GM12878 (cell line): ENCODE data around the gene TRAM1L1. TPM values are rescaled to one million over a fixed set of nuclear protein-coding genes. Genes with fewer than 3 reads are reported as not detected.

Experiments
- ATAC-seq: fragments of 200-7000 bp; cut with Tn5 transposase; 3 replicates; pipeline ENCODE4 v1.9.1; 2020; ENCODE audit warnings: mild to moderate bottlenecking, moderate library complexity
- BruUV-seq: library from RNA; stranded (reverse); fragments of 400-500 nt; replicated peaks from 2 replicates; lab custom pipeline; 2021; lab: Mats Ljungman, UMichigan
- CTCF ChIA-PET: fragments of 300-600 bp; sonication (Branson Sonifier 250); formaldehyde crosslinking; extraction: SDS; loops from one replicate; lab custom pipeline; 2021; ENCODE audit warnings: inconsistent platforms; lab: Yijun Ruan, JAX
- POLR2A ChIA-PET: fragments of 350-600 bp; formaldehyde crosslinking; extraction: SDS; loops from one replicate; lab custom pipeline; 2021; ENCODE audit warnings: inconsistent platforms; lab: Charles Lee
- RAD21 ChIA-PET: fragments of 300-600 bp; sonication (Branson Sonifier 250); formaldehyde crosslinking; loops from one replicate; lab custom pipeline; 2023; ENCODE audit warnings: antibody characterized with exemption; ENCODE audit not compliant: unreplicated experiment; lab: Charles Lee
- SMC1A ChIA-PET: fragments of 300-600 bp; sonication (Branson Sonifier 250); formaldehyde crosslinking; loops from one replicate; lab custom pipeline; 2023; ENCODE audit not compliant: unreplicated experiment, uncharacterized antibody; lab: Charles Lee
- DNase-seq: peaks from one replicate; pipeline ENCODE4 v3.0.0-alpha.2; 2011; ENCODE audit warnings: low read depth, low spot score
- FAIRE-seq: peaks from 3 replicates; lab custom pipeline; 2011; peaks lifted over from hg19 to GRCh38; lab: Jason Lieb, UNC
- H2AFZ ChIP-seq: 2 replicates; pipeline ENCODE4 v1.6.0; 2011; ENCODE audit warnings: low read depth, low read length, control low read depth; ENCODE audit not compliant: control insufficient read depth
- H3K27ac ChIP-seq: 2 replicates; pipeline ENCODE4 v1.5.1; 2011; ENCODE audit warnings: control low read depth; ENCODE audit not compliant: control insufficient read depth, insufficient read depth
- H3K27me3 ChIP-seq, 2 experiments: replicated peaks in 1 of 2; 2 replicates each; pipeline versions ENCODE4 v1.6.0 to v1.6.1; 2011; ENCODE audit warnings: low read length in 1 of 2; ENCODE audit not compliant: control insufficient read depth in 2 of 2, insufficient read depth in 2 of 2
- H3K36me3 ChIP-seq, 2 experiments: 2 replicates each; pipeline ENCODE4 v1.5.1; 2011; ENCODE audit warnings: low read length in 1 of 2; ENCODE audit not compliant: control insufficient read depth in 2 of 2, insufficient read depth in 2 of 2
- H3K4me1 ChIP-seq: 2 replicates; pipeline ENCODE4 v1.6.1; 2011; ENCODE audit warnings: mild to moderate bottlenecking, low read length, moderate library complexity, mixed read lengths; ENCODE audit not compliant: control insufficient read depth, insufficient read depth
- H3K4me2 ChIP-seq: 2 replicates; pipeline ENCODE4 v1.6.0; 2011; ENCODE audit warnings: control low read depth; ENCODE audit not compliant: control insufficient read depth, insufficient read depth
- H3K4me3 ChIP-seq: fragments of 200-600 bp; sonication (generic); 2 replicates; pipeline ENCODE4 v1.5.1; 2016
- H3K79me2 ChIP-seq: 2 replicates; pipeline ENCODE4 v1.6.0; 2011; ENCODE audit warnings: low read length; ENCODE audit not compliant: control insufficient read depth, insufficient read depth
- H3K9ac ChIP-seq: 2 replicates; pipeline ENCODE4 v1.8.0; 2011; ENCODE audit warnings: low read length, control low read depth, mixed read lengths; ENCODE audit not compliant: control insufficient read depth, insufficient read depth
- H3K9me3 ChIP-seq: replicated peaks from 3 replicates; pipeline ENCODE4 v1.5.1; 2011; ENCODE audit warnings: mild to moderate bottlenecking, low read length; ENCODE audit not compliant: control insufficient read depth, insufficient read depth
- H4K20me1 ChIP-seq: 2 replicates; pipeline ENCODE4 v1.6.0; 2011; ENCODE audit not compliant: control insufficient read depth, insufficient read depth
- CEBPB ChIP-seq, 2 experiments: fragments of 150-350 bp in 1 of 2; IDR thresholded peaks; 2 replicates each; pipeline ENCODE4 v1.6.1; 2012 to 2014; ENCODE audit warnings: low read depth in 2 of 2, low read length in 2 of 2, borderline replicate concordance in 1 of 2, inconsistent platforms in 1 of 2
- CHD2 ChIP-seq: IDR thresholded peaks from 2 replicates; pipeline ENCODE4 v1.6.1; 2011; ENCODE audit warnings: low read depth, low read length, improper control_type of control experiment, borderline replicate concordance
- DPF2 ChIP-seq: fragments of 450-650 bp; IDR thresholded peaks from 2 replicates; pipeline ENCODE4 v1.6.1; 2017; ENCODE audit warnings: mild to moderate bottlenecking
- IRF5 ChIP-seq: fragments of 450-650 bp; IDR thresholded peaks from 2 replicates; pipeline ENCODE4 v1.6.1; 2017; ENCODE audit warnings: borderline replicate concordance
- KDM1A ChIP-seq: fragments of 200-600 bp; sonication (generic); IDR thresholded peaks from 2 replicates; pipeline ENCODE4 v1.6.1; 2016; ENCODE audit warnings: borderline replicate concordance
- MAX ChIP-seq: IDR thresholded peaks from 2 replicates; pipeline ENCODE4 v1.6.1; 2012; ENCODE audit warnings: low read depth, low read length, improper control_type of control experiment
- MEF2A ChIP-seq: IDR thresholded peaks from 2 replicates; pipeline ENCODE4 v1.6.1; 2011; ENCODE audit warnings: low read depth, mild to moderate bottlenecking, low read length, moderate library complexity; ENCODE audit not compliant: insufficient read depth
- NFXL1 ChIP-seq: fragments of 450-650 bp; IDR thresholded peaks from 2 replicates; pipeline ENCODE4 v1.6.1; 2017; ENCODE audit warnings: antibody characterized with exemption, mild to moderate bottlenecking, borderline replicate concordance
- PAX8 ChIP-seq: fragments of 450-650 bp; IDR thresholded peaks from 2 replicates; pipeline ENCODE4 v1.6.1; 2017; ENCODE audit warnings: mild to moderate bottlenecking, moderate library complexity
- SREBF1 ChIP-seq: IDR thresholded peaks from 2 replicates; pipeline ENCODE4 v1.6.1; 2012; ENCODE audit warnings: mild to moderate bottlenecking, low read length
- STAT3 ChIP-seq: IDR thresholded peaks from 2 replicates; pipeline ENCODE4 v1.6.1; 2011; ENCODE audit warnings: low read depth, low read length, improper control_type of control experiment
- TAF1 ChIP-seq: IDR thresholded peaks from 2 replicates; pipeline ENCODE4 v1.6.1; 2011; ENCODE audit warnings: mild to moderate bottlenecking, low read depth, low read length, borderline replicate concordance
- TARDBP ChIP-seq: IDR thresholded peaks from 2 replicates; pipeline ENCODE4 v1.6.1; 2016; ENCODE audit warnings: borderline replicate concordance
- WRNIP1 ChIP-seq: IDR thresholded peaks from 2 replicates; pipeline ENCODE4 v1.6.1; 2011; ENCODE audit warnings: low read depth, low read length, improper control_type of control experiment, borderline replicate concordance
- ZNF24 ChIP-seq: fragments of 450-650 bp; IDR thresholded peaks from 2 replicates; pipeline ENCODE4 v1.6.1; 2017; ENCODE audit warnings: antibody characterized with exemption, mild to moderate bottlenecking
- ZNF274 ChIP-seq: IDR thresholded peaks from one replicate; pipeline ENCODE4 v1.8.0; 2011; ENCODE audit not compliant: insufficient read length, insufficient read depth
- in situ Hi-C: fragments of 300-500 bp; cut with MboI; formaldehyde crosslinking; loops from 9 replicates; pipeline ENCODE4 v1.14.3; 2018; ENCODE audit warnings: mixed read lengths
- intact Hi-C: fragments of 100-400 bp; cut with micrococcal nuclease; formaldehyde crosslinking; loops from one replicate; pipeline ENCODE4 v1.14.2; 2022; ENCODE audit not compliant: unreplicated experiment
- polyA plus RNA-seq, 11 experiments: library from polyadenylated mRNA; depleted of rRNA in 4 of 11; unstranded in 6 of 11; stranded (reverse) in 5 of 11; fragments of >200 nt; fragmentation: Nextera tagmentation in 4 of 11; fragmentation: Illumina TruSeq in 1 of 11; extraction: Ambion mirVana in 4 of 11; extraction: Trizol in 1 of 11; gene quantifications; 1 replicate in 1 of 11; 2 replicates in 10 of 11; pipeline versions ENCODE4 v1.2.1 to v1.2.3, GENCODE V29; 2011 to 2016; ENCODE audit warnings: inconsistent platforms in 2 of 11, missing spikeins in 2 of 11, low read depth in 1 of 11
- total RNA-seq, 4 experiments: library from RNA; depleted of rRNA in 3 of 4; stranded (reverse); fragments of >200 nt in 3 of 4; fragmentation: Illumina TruSeq in 1 of 4; extraction: Trizol in 1 of 4; gene quantifications; 2 replicates each; pipeline versions ENCODE4 v1.2.1 to v1.2.3, GENCODE V29; 2013 to 2021
- TF ChIP-seq, protein P1 (sequence below): IDR thresholded peaks from 2 replicates; pipeline ENCODE4 v1.6.1; 2011; ENCODE audit warnings: borderline replicate concordance, low read depth, mild to moderate bottlenecking, moderate library complexity, mixed read lengths, low read length; ENCODE audit not compliant: insufficient read depth; ENCODE audit errors: extremely low read length
- TF ChIP-seq, protein P2 (sequence below): fragments of 450-650 bp; formaldehyde crosslinking; IDR thresholded peaks from 2 replicates; pipeline ENCODE4 v1.5.0; 2022; ENCODE audit warnings: mild to moderate bottlenecking, missing genetic modification characterization

The TRAM1L1 gene
- total and polyA plus RNA-seq, 10 of the 15 experiments (the other 5 are each of a cell fraction or from before 2014, with no cell fraction given): not detected

- Histone ChIP-seq H3K4me1 (no peaks in the 10 kb centered on the region), H3K27me3 (no peaks in the 10 kb centered on the region), H2AFZ (no peak overlapping the region), H3K9ac (no peak overlapping the region), H3K9me3 (no peaks in the 10 kb centered on the region), H3K4me3 (no peak overlapping the region), H4K20me1 (no peaks in the 10 kb centered on the region), H3K4me2 (no peak overlapping the region), H3K36me3 (no peaks in the 10 kb centered on the region), H3K79me2 (no peaks in the 10 kb centered on the region), H3K27ac (no peak overlapping the region)
- DNase-seq (no peak), FAIRE-seq (no peak), ATAC-seq (no peak)
- in situ Hi-C loops (no loop called here), intact Hi-C loops (no loop called here)
- SMC1A ChIA-PET: no interaction called here
- BruUV-seq: no TSS peak
- RAD21 ChIA-PET: no interaction called here
- CTCF ChIA-PET: interaction anchor here (0.6 kb wide), 1 partner anchor 1058 kb away, joined by 3 read pairs; no protein-coding TSS in a partner anchor
- no peak for TF ChIP-seq SREBF1
- no peak for TF ChIP-seq MAX
- no peak for TF ChIP-seq CEBPB (IDR thresholded peaks at IDR 0.05; ENCODE audit: borderline replicate concordance in 1 of 2, low read depth in 2 of 2, low read length in 2 of 2)
- no peak for TF ChIP-seq WRNIP1
- TF ChIP-seq CHD2: no peak
- TF ChIP-seq, protein P1, sequence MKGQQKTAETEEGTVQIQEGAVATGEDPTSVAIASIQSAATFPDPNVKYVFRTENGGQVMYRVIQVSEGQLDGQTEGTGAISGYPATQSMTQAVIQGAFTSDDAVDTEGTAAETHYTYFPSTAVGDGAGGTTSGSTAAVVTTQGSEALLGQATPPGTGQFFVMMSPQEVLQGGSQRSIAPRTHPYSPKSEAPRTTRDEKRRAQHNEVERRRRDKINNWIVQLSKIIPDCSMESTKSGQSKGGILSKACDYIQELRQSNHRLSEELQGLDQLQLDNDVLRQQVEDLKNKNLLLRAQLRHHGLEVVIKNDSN: no peak
- no peak for TF ChIP-seq PAX8
- TF ChIP-seq KDM1A: no peak
- TF ChIP-seq IRF5: no peak
- TF ChIP-seq TARDBP: no peak
- TF ChIP-seq DPF2: no peak
- no peak for TF ChIP-seq ZNF24
- no peak for TF ChIP-seq TAF1
- TF ChIP-seq MEF2A: no peak
- TF ChIP-seq ZNF274: no peak
- no peak for TF ChIP-seq NFXL1
- TF ChIP-seq, protein P2, sequence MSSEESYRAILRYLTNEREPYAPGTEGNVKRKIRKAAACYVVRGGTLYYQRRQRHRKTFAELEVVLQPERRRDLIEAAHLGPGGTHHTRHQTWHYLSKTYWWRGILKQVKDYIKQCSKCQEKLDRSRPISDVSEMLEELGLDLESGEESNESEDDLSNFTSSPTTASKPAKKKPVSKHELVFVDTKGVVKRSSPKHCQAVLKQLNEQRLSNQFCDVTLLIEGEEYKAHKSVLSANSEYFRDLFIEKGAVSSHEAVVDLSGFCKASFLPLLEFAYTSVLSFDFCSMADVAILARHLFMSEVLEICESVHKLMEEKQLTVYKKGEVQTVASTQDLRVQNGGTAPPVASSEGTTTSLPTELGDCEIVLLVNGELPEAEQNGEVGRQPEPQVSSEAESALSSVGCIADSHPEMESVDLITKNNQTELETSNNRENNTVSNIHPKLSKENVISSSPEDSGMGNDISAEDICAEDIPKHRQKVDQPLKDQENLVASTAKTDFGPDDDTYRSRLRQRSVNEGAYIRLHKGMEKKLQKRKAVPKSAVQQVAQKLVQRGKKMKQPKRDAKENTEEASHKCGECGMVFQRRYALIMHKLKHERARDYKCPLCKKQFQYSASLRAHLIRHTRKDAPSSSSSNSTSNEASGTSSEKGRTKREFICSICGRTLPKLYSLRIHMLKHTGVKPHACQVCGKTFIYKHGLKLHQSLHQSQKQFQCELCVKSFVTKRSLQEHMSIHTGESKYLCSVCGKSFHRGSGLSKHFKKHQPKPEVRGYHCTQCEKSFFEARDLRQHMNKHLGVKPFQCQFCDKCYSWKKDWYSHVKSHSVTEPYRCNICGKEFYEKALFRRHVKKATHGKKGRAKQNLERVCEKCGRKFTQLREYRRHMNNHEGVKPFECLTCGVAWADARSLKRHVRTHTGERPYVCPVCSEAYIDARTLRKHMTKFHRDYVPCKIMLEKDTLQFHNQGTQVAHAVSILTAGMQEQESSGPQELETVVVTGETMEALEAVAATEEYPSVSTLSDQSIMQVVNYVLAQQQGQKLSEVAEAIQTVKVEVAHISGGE (CRISPR knock-in tag): no peak
- TF ChIP-seq STAT3: no peak
- TF ChIP-seq, all 136 proteins: peak for 0
- POLR2A ChIA-PET: no interaction called here
Measured at GRCh38 chr4:117093571-117093970, 8.2 kb upstream of the TRAM1L1 start.
